Measurements from ENCODE around the gene ATG2A. TPM values are rescaled to one million over a fixed set of nuclear protein-coding genes. Genes with fewer than 3 reads are reported as not detected.

The ATG2A gene
- total RNA-seq, 1 donor from 2014 or later = 21.4 TPM

DNA sequence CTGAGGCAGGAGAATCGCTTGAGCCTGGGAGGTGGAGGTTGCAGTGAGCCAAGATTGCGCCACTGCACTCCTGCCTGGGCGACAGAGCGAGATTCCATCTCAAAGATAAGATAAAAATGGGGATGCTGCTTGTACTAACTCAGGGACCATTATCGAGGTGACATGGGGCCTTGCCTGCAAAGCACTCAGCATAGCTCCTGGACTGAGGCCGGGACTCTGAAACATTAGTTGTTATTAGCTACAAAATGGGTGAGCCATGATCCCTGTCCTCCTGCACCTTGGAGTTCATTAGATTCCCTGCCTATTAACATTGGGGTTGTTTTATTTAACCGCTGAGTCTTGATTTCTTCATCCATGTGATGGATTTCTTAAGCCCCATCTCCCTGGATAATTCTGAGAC, 12.6 kb upstream of the ATG2A start:
- peaks cover 21% of the 10 kb centered on the region for H3K36me3 ChIP-seq (ENCODE audit: insufficient read depth, low read length)
- H3K27me3 ChIP-seq (ENCODE audit: insufficient read depth, low read length) = no peaks in the 10 kb centered on the region
- Mint-ChIP-seq H3K27me3 (ENCODE audit: low read depth, unreplicated experiment) (no peaks in the 10 kb centered on the region), H3K4me1 (ENCODE audit: low read depth, unreplicated experiment) (peaks cover 3% of the 10 kb centered on the region), H3K36me3 (ENCODE audit: low read depth, unreplicated experiment) (peaks cover 39% of the 10 kb centered on the region), H3K9me3 (ENCODE audit: unreplicated experiment) (no peaks in the 10 kb centered on the region), H3K4me3 (ENCODE audit: unreplicated experiment) (no peak overlapping the region), H3K27ac (ENCODE audit: unreplicated experiment) (no peak overlapping the region)
- H3K27ac ChIP-seq (ENCODE audit: low read depth, low read length) = no peak overlapping the region
- H3K9ac ChIP-seq (ENCODE audit: low read length) = no peak overlapping the region
- H3K79me2 ChIP-seq (ENCODE audit: insufficient read depth, low read length) = peaks cover 6% of the 10 kb centered on the region
- H3K4me3 ChIP-seq (ENCODE audit: insufficient read depth, low read depth, low read length) = no peak overlapping the region
- H4K20me1 ChIP-seq (ENCODE audit: insufficient read depth, low read length) = peaks cover 22% of the 10 kb centered on the region
- no peak for TF ChIP-seq EZH2 (IDR thresholded peaks at IDR 0.05; ENCODE audit: insufficient read depth, low read length)
- TF ChIP-seq, protein P1, sequence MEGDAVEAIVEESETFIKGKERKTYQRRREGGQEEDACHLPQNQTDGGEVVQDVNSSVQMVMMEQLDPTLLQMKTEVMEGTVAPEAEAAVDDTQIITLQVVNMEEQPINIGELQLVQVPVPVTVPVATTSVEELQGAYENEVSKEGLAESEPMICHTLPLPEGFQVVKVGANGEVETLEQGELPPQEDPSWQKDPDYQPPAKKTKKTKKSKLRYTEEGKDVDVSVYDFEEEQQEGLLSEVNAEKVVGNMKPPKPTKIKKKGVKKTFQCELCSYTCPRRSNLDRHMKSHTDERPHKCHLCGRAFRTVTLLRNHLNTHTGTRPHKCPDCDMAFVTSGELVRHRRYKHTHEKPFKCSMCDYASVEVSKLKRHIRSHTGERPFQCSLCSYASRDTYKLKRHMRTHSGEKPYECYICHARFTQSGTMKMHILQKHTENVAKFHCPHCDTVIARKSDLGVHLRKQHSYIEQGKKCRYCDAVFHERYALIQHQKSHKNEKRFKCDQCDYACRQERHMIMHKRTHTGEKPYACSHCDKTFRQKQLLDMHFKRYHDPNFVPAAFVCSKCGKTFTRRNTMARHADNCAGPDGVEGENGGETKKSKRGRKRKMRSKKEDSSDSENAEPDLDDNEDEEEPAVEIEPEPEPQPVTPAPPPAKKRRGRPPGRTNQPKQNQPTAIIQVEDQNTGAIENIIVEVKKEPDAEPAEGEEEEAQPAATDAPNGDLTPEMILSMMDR (IDR thresholded peaks at IDR 0.05; ENCODE audit: insufficient read depth, low read depth, low read length) = no peak
- no peak for FAIRE-seq
- H2AFZ ChIP-seq (ENCODE audit: low read depth, low read length) = no peak overlapping the region
- DNase-seq (ENCODE audit: low read depth) = no peak
- H3K4me1 ChIP-seq (ENCODE audit: insufficient read depth, low read length) = peaks cover 3% of the 10 kb centered on the region
- H3K4me2 ChIP-seq (ENCODE audit: low read length) = no peak overlapping the region
- H3K9me3 ChIP-seq (ENCODE audit: insufficient read depth, low read depth, low read length) = no peaks in the 10 kb centered on the region

DNA sequence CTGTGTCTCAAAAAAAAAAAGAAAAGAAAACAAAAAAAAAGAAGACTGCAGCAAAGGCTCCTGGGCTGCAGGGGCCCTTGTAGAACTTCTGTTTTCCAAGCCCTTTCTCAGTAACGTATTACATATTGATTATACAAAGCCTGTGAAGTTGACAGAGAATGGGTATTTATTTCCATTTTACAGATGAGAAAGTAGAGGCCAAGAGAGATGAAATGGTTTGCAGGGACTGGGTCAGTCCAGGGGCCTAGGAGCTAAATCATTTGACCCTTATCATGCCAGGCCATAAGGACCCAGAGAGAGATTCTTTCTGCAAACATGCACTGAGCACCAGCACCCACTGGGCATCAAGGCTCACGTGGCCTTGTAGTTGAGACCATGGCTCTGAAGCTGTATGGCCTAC, 11.9 kb upstream of the ATG2A start:
- no peak overlapping the region for H3K4me2 ChIP-seq (ENCODE audit: low read length)
- FAIRE-seq (no peak), DNase-seq (ENCODE audit: low read depth) (no peak)
- H3K9ac ChIP-seq (ENCODE audit: low read length) = no peak overlapping the region
- peaks cover 6% of the 10 kb centered on the region for H3K79me2 ChIP-seq (ENCODE audit: insufficient read depth, low read length)
- H3K27ac Mint-ChIP-seq (ENCODE audit: unreplicated experiment) = no peak overlapping the region
- peaks cover 21% of the 10 kb centered on the region for H3K36me3 ChIP-seq (ENCODE audit: insufficient read depth, low read length)
- peaks cover 21% of the 10 kb centered on the region for H4K20me1 ChIP-seq (ENCODE audit: insufficient read depth, low read length)
- H3K9me3 Mint-ChIP-seq (ENCODE audit: unreplicated experiment) = no peaks in the 10 kb centered on the region
- H3K4me1 Mint-ChIP-seq (ENCODE audit: low read depth, unreplicated experiment) = peaks cover 3% of the 10 kb centered on the region
- no peaks in the 10 kb centered on the region for H3K27me3 Mint-ChIP-seq (ENCODE audit: low read depth, unreplicated experiment)
- no peaks in the 10 kb centered on the region for H3K9me3 ChIP-seq (ENCODE audit: insufficient read depth, low read depth, low read length)
- no peak overlapping the region for H3K4me3 ChIP-seq (ENCODE audit: insufficient read depth, low read depth, low read length)
- H3K36me3 Mint-ChIP-seq (ENCODE audit: low read depth, unreplicated experiment) = peaks cover 39% of the 10 kb centered on the region
- no peak overlapping the region for H3K27ac ChIP-seq (ENCODE audit: low read depth, low read length)
- no peak for TF ChIP-seq EZH2 (IDR thresholded peaks at IDR 0.05; ENCODE audit: insufficient read depth, low read length)
- TF ChIP-seq, protein P1 (IDR thresholded peaks at IDR 0.05; ENCODE audit: insufficient read depth, low read depth, low read length) = no peak
- no peak overlapping the region for H3K4me3 Mint-ChIP-seq (ENCODE audit: unreplicated experiment)
- no peaks in the 10 kb centered on the region for H3K27me3 ChIP-seq (ENCODE audit: insufficient read depth, low read length)
- H3K4me1 ChIP-seq (ENCODE audit: insufficient read depth, low read length) = peaks cover 7% of the 10 kb centered on the region
- no peak overlapping the region for H2AFZ ChIP-seq (ENCODE audit: low read depth, low read length)

DNA sequence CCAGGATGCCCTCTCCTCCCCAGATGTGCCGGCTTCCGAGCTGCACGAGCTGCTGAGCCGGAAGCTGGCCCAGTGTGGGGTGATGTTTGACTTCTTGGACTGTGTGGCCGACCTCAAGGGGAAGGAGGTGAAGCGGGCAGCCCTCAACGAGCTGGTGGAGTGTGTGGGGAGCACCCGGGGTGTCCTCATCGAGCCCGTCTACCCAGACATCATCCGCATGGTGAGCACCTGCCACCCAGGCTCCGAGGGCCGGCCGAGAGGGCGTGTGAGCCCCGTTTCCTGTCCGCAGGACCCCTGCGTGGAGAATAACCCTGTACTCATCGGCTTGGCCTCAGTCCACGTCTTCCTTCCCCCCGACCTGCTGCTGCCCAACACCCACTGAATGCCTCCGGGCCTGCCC, 9.7 kb upstream of the ATG2A start:
- no peak overlapping the region for H3K4me3 Mint-ChIP-seq (ENCODE audit: unreplicated experiment)
- H3K4me1 ChIP-seq (ENCODE audit: insufficient read depth, low read length) = peaks cover 11% of the 10 kb centered on the region
- peaks cover 11% of the 10 kb centered on the region for H3K36me3 ChIP-seq (ENCODE audit: insufficient read depth, low read length)
- H3K27me3 ChIP-seq (ENCODE audit: insufficient read depth, low read length) = no peaks in the 10 kb centered on the region
- H3K79me2 ChIP-seq (ENCODE audit: insufficient read depth, low read length) = peaks cover 6% of the 10 kb centered on the region
- FAIRE-seq (no peak), DNase-seq (ENCODE audit: low read depth) (no peak)
- TF ChIP-seq, protein P1 (IDR thresholded peaks at IDR 0.05; ENCODE audit: insufficient read depth, low read depth, low read length) = no peak
- TF ChIP-seq EZH2 (IDR thresholded peaks at IDR 0.05; ENCODE audit: insufficient read depth, low read length) = no peak
- peaks cover 22% of the 10 kb centered on the region for H3K36me3 Mint-ChIP-seq (ENCODE audit: low read depth, unreplicated experiment)
- H2AFZ ChIP-seq (ENCODE audit: low read depth, low read length) = no peak overlapping the region
- no peak overlapping the region for H3K4me3 ChIP-seq (ENCODE audit: insufficient read depth, low read depth, low read length)
- no peak overlapping the region for H3K27ac ChIP-seq (ENCODE audit: low read depth, low read length)
- H3K9me3 ChIP-seq (ENCODE audit: insufficient read depth, low read depth, low read length) = no peaks in the 10 kb centered on the region
- H3K4me1 Mint-ChIP-seq (ENCODE audit: low read depth, unreplicated experiment) = peaks cover 3% of the 10 kb centered on the region
- H3K27ac Mint-ChIP-seq (ENCODE audit: unreplicated experiment) = no peak overlapping the region
- no peaks in the 10 kb centered on the region for H3K9me3 Mint-ChIP-seq (ENCODE audit: unreplicated experiment)
- no peaks in the 10 kb centered on the region for H3K27me3 Mint-ChIP-seq (ENCODE audit: low read depth, unreplicated experiment)
- peaks cover 19% of the 10 kb centered on the region for H4K20me1 ChIP-seq (ENCODE audit: insufficient read depth, low read length)
- H3K4me2 ChIP-seq (ENCODE audit: low read length) = no peak overlapping the region
- H3K9ac ChIP-seq (ENCODE audit: low read length) = no peak overlapping the region

Data from astrocyte (in vitro differentiated cells and primary cell).